HL-60 (cell line): ENCODE results near the gene CDC42BPA.

Experiments used
- CTCF ChIP-seq: IDR thresholded peaks from one replicate; pipeline ENCODE4 v1.5.1; 2011; ENCODE audit warnings: low read length, control low read depth, inconsistent platforms; ENCODE audit not compliant: insufficient read depth
- GABPA ChIP-seq: IDR thresholded peaks from 2 replicates; pipeline ENCODE4 v1.6.1; 2012; ENCODE audit warnings: low read depth
- POLR2AphosphoS5 ChIP-seq: IDR thresholded peaks from 2 replicates; pipeline ENCODE4 v1.6.1; 2012; ENCODE audit warnings: low read depth
- REST ChIP-seq: IDR thresholded peaks from 2 replicates; pipeline ENCODE4 v1.6.1; 2012; ENCODE audit warnings: low read depth; ENCODE audit not compliant: insufficient replicate concordance
- SPI1 ChIP-seq: IDR thresholded peaks from 2 replicates; pipeline ENCODE4 v1.6.1; 2012; ENCODE audit warnings: low read depth, mild to moderate bottlenecking, borderline replicate concordance

GRCh38 chr1:226950871-226951270 lies 367.4 kb downstream of the CDC42BPA start:
- TF ChIP-seq CTCF (no peak), REST (no peak), POLR2AphosphoS5 (no peak), SPI1 (no peak), GABPA (no peak)
